ENCODE measurements around the gene RBBP8NL.

DNA sequence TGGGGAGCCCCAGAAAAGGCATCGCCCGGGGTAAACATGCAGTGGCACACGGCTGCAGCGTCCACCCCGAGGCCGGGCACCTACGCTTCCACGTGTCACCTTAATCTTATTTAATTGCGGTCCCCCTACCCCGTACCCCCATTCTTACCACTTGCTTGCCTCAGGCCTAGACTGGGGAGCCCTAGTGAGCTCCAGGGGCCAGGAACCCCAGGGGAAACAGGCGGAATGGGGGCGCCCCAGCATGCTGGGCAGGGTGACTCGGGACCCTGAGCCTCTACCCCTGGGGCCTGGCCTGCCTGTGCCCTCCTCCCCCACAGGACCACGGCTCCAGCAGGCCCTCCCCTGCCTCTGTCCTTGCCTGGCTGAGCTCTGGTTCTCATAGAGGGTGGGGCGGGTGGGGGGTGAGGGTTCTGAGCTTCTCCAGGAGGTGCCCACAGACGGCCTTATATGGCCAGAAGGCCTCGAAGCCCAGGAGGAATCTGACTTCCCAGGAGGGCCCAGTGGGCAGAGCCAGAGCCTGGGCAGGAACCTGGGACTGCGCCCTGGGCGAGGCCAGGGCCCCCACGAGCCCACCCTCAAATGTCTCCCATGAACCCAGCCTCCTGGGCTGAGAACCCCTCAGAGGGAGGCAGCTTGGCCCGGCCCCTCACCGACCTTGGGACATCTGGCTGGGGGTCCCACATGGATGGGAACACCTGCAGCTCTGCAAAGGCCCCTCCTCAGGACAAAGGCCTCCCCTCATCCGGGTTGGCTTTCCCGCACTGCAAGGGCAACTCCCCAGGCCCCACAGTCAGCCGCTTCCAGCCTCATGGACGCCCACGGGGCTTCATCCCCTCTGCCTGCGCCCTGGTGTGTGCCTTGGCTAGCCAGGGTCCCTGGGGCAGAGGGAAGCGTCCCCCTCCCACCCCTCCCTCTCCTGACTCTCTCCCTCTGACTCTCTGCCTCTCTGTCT, 55.0 kb downstream of the RBBP8NL start:
- no peak for TF ChIP-seq POLR2A (IDR thresholded peaks at IDR 0.05; ENCODE audit: low read length)
- no peak for TF ChIP-seq GATA1 (IDR thresholded peaks at IDR 0.05; ENCODE audit: low read depth, low read length)
